Neural progenitor cell (in vitro differentiated cells): ENCODE results near the gene HMX2.

Experiments
- EZH2 ChIP-seq: fragments of 200-600 bp; sonication (generic); IDR thresholded peaks from 2 replicates; pipeline ENCODE4 v1.6.1; 2017; ENCODE audit warnings: antibody characterized with exemption, mild to moderate bottlenecking, moderate library complexity
- TF ChIP-seq, protein P1 (sequence below): fragments of 200-600 bp; sonication (generic); IDR thresholded peaks from 2 replicates; pipeline ENCODE4 v1.5.1; 2017; ENCODE audit warnings: antibody characterized with exemption, mild to moderate bottlenecking

DNA sequence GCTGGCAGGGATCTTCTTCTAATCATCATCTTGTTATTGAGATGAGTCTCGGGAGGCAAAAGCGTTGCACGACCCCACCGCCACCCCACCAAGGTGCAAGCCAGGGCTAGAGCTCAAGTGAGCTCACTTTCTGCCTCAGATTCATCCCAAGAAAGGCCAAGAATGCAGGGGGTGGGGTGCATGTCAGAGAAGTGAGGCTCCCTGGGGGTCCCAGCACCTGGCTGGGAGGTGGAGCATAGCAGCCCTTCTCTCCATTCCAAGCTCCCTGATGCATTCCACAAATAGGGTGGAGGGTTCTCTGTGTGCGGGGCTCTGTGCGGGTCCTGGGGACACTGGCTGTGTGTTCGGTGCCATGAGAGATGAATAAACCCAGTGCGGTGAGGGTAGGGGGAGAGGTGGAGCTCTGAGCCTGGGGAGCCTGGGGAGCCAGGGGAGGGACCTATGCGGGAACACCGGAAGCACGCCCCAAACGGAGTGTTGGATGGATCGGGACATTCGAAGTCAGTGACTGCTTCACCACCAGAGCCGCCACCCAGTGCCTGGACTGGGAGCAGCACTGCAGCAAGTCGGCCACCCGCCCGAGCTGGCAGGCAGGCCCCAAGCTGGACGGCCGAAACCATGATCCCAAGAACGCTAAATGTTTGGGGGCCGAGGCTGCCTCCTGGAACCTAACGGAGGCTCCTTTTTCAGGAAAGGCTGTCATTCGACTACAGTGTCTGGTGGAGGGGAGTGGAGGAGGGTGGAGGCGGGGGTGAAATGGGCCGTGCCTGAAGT, 30.1 kb upstream of the HMX2 start:
- TF ChIP-seq, protein P1, sequence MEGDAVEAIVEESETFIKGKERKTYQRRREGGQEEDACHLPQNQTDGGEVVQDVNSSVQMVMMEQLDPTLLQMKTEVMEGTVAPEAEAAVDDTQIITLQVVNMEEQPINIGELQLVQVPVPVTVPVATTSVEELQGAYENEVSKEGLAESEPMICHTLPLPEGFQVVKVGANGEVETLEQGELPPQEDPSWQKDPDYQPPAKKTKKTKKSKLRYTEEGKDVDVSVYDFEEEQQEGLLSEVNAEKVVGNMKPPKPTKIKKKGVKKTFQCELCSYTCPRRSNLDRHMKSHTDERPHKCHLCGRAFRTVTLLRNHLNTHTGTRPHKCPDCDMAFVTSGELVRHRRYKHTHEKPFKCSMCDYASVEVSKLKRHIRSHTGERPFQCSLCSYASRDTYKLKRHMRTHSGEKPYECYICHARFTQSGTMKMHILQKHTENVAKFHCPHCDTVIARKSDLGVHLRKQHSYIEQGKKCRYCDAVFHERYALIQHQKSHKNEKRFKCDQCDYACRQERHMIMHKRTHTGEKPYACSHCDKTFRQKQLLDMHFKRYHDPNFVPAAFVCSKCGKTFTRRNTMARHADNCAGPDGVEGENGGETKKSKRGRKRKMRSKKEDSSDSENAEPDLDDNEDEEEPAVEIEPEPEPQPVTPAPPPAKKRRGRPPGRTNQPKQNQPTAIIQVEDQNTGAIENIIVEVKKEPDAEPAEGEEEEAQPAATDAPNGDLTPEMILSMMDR, result peak; percentile 14
- no peak for TF ChIP-seq EZH2
